HG03097 (cell line): ENCODE results near the gene TAOK3.
"Not testable (repeated sequence)": the region's sequence is repeated elsewhere in the genome, so short reads cannot be mapped to it uniquely, and the experiment has no call there.

ENCODE experiments used
- ATAC-seq: cut with Tn5 transposase; IDR thresholded peaks from one replicate; pipeline ENCODE4 v1.9.1; 2021; ENCODE audit not compliant: unreplicated experiment, low FRiP score

The TAOK3 gene

DNA sequence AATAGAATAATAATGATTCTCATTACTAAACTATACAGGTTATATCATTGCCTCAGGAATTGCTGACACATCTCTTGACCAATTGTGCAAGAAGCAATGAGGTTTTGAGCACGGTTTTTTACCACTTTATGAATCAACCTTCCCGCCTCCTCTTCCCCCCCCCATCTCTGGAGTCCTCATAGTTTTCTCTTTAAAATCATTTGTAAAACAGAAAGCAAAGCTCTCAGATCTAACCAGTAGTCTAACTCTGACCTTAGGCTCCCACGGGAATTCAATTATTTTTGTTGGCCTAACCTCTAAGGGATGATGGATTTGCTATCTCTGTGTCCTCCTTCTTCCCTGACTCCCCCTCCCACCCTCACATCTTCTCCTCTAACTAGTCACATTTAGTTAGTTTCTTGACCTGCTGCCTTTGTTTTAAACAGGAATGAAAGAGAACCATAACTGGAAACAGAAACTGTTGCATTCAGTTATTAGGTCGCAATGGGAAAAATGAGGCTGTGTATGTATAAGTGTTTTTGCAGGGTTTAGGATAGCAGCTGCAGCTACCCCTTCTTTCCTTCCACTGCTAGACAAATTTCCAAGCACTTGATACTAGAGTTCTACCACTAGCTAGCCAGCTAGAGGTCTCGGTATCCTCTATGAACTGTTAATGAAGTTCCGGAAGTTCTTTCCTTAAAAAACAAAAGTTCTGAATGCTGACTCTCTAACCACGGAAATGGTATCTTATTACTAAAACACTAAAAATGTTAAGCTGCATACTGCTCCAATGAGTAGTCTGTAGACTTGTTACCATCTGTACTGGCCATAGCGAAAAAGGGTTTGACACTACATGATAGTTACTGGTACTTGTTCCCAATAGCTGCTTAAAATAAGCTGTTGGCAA is 65.4 kb downstream of the TAOK3 start:
- no peak for ATAC-seq

DNA sequence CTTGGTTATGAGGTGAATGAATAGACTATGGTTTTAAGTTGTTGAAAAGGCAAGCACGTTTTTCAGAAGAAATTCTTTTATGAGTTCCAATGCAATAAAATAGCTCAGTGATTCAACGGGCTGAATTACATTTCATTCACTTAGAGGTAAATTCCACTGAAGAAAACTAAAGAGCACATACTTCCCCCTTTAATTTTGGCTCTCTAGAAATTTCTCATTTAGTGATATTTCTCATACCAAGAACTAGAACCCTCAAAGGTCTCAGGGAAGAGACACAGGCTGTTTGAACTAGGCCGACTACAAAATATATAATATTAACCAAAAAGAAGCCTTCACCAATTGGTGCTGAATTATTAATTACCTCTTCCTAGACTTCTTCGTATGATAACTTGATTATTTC is 68.6 kb downstream of the TAOK3 start:
- no peak for ATAC-seq

DNA sequence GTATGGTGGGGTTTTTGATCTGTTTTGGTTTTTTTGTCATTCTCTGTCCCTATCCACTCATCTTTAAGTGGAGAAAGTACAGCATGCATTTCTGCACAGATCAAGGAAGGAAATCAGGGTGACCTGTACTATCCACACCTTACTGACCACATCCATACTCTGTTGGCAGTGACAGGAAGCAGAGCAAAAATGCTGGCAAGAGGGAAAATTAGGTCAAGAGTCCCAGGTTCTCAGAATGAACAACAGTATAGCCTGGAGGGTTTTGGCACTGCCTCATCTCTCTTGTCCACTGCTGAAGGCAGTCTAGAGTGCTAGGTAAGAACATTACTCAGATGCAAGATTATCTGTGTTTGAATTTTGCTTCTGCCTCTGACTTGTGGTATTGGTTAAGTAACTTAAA is 70.7 kb downstream of the TAOK3 start:
- no peak for ATAC-seq

GRCh38 chr12:118299791-118300460 is 72.8 kb downstream of the TAOK3 start:
- no peak for ATAC-seq

- no peak for ATAC-seq
These were observed 75.4 kb downstream of the TAOK3 start for GRCh38 chr12:118297284-118297683.

GRCh38 chr12:118292836-118293235 is 79.9 kb downstream of the TAOK3 start:
- ATAC-seq: no peak

DNA sequence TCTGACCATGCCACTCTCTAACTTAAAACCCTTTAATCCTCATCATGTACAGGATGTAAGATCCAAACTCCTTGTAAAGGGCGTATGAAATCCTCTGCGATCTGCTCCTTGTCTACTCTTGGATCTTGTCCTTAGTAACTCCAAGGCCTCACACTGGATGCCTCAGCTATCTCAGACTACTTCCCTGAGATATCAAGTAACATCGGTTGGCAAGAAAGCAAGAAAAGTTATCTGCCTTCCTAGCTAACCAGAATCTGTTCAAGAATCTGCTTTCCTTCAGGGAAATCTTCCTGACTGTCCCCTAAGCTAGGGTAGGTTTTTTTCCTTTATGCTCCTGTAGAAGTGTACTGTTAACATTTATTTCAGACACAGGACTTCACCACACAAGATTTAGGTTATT is 82.6 kb downstream of the TAOK3 start:
- ATAC-seq: no peak

GRCh38 chr12:118288174-118288573 is 84.5 kb downstream of the TAOK3 start:
- ATAC-seq: no peak

- no peak for ATAC-seq
These were observed 85.0 kb downstream of the TAOK3 start for GRCh38 chr12:118287728-118288127.

- no peak for ATAC-seq
These were observed 89.9 kb downstream of the TAOK3 start for GRCh38 chr12:118282767-118283166.

DNA sequence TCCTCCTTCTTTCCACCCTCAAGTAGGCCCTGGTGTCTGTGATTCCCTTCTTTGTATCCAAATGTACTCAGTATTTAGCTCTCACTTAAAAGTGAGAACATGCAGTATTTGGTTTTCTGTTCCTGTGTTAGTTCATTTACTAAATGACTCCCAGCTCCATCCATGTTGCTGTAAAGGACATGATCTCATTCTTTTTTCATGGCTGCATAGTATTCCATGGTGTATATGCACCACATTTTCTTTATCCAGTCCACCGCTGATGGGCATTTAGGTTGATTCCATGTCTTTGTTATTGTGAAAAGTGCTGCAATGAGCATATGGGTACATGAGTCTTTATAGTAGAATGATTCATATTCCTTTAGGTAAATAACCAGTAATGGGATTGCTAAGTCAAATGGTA is 94.4 kb downstream of the TAOK3 start:
- not testable (repeated sequence) for ATAC-seq

GRCh38 chr12:118274066-118274465 is 98.6 kb downstream of the TAOK3 start:
- no peak for ATAC-seq

DNA sequence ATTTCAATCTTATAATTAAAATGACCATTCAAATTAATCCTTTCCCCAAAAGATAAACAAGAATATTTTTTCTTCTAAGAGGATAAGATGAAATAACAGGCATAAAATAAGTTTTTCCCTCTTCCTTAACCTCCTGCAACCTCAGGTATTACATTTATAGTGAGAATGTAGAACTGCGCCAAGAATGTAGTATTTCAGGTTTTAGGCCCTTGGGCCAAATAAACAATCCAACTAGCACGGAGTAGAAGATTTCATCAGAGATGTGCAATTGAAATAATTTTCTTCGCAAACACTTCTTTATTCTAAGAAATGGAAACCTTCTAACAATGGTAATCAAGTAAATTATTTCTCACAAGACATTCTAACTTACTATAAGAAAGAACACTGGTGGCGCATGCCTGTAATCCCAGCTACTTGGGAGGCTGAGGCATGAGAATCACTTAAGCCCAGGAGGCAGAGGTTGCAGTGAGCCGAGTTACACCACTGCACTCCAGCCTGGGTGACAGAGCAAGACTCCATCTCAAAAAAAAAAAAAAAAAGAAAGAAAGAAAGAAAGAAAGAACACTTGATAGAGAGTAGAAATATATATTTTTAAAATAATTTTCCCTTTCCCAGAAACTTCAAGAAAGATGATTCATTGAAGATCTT is 100.8 kb downstream of the TAOK3 start:
- no peak for ATAC-seq

- ATAC-seq: no peak
These were observed 101.5 kb downstream of the TAOK3 start for GRCh38 chr12:118271183-118271582.

- no peak for ATAC-seq
These were observed 102.9 kb downstream of the TAOK3 start for GRCh38 chr12:118269806-118270205.

DNA sequence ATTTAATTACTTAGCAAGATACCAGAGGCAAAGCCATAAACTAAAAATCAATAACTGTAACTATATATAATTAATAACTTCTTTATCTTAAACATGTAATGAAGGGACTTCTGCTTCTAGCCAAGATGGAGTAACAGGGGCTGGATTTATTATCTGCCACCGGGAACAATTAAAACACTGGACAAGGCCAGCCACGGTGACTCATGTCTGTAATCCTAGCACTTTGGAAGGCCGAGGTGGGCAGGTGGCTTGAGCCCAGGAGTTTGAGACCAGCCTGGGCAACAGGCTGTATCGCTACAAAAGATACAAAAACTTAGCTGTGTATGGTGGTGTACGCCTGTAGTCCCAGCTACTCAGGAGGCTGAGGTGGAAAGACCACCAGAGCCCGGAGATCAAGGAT is 113.6 kb downstream of the TAOK3 start:
- no peak for ATAC-seq

GRCh38 chr12:118256352-118256751 is 116.4 kb downstream of the TAOK3 start:
- no peak for ATAC-seq

GRCh38 chr12:118249547-118249946 is 123.2 kb downstream of the TAOK3 start:
- no peak for ATAC-seq

GRCh38 chr12:118245886-118246285 is 126.8 kb downstream of the TAOK3 start:
- ATAC-seq: not testable (repeated sequence)

- no peak for ATAC-seq
These were observed 133.8 kb downstream of the TAOK3 start for GRCh38 chr12:118238888-118239287.

DNA sequence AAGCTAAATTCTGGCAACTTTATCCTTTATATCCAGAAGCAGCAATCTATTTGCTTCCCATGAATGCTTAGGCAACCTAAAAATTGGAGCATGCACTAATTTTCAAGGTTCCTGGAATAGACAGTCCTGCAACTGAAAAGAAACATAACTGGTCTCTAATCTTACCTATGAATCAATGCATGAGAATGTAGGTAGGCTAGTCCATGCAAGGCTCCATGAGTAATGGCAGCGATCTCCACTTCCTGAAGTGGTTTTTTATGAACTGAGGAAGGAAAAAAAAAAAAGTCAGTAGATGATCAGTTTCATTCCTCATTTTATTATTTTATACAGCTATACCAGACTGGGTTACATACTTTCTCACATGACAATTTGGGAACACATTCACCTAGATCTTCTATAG is 134.8 kb downstream of the TAOK3 start:
- ATAC-seq: no peak
